GM19468 (cell line): Measurements from ENCODE around the gene SLX4IP.
"Not testable (repeated sequence)": the region's sequence is repeated elsewhere in the genome, so short reads cannot be mapped to it uniquely, and the experiment has no call there.

Source experiments
- ATAC-seq: cut with Tn5 transposase; IDR thresholded peaks from one replicate; pipeline ENCODE4 v1.9.1; 2021; ENCODE audit warnings: mild to moderate bottlenecking, moderate library complexity, moderate number of reproducible peaks; ENCODE audit not compliant: unreplicated experiment; ENCODE audit errors: extremely low read depth

SLX4IP gene

DNA sequence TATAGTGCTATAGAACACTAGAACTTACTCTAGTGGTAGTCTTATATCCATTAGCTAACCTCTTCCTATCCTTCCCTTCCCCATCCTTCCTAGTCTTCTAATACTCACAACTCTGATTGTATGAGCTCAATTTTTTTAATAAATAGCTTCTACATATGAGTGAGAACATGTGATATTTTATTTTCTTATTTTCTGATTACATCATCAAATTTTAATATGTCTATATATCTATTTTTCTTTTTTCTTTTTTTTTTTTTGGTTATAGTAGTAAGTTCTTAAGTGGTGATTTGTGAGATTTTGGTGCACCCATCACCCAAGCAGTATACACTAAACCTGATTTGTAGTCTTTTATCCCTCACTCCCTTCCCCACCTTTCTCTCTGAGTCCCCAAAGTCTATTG, 126.2 kb downstream of the SLX4IP start:
- no peak for ATAC-seq

- ATAC-seq, result no peak
Measured at GRCh38 chr20:10562899-10563298, 127.8 kb downstream of the SLX4IP start.

DNA sequence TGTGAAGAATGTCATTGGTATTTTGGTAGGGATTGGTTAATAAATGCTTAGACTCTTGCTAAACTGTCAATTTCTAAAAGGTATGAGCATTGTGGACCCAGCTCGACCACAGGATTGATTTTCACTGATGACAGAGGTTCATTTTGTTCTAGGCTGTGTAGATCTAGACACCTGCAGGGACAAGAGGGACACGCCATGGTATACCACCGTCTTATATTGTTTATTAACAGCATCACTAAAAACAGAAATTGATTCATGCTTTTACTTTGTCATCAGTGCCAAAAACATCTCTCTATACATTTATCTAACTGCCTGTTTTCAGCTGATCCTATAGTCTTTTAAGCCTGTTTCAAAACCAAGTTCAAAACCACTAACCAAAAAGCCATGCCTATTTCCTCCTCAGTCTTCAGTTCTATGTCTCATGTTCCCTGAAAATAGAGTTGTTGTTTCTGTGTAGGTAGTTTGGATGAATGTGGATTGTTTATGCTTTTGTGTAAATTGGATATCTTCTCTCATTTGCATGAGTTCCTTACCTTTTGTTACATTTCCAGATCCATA, 128.9 kb downstream of the SLX4IP start:
- no peak for ATAC-seq

DNA sequence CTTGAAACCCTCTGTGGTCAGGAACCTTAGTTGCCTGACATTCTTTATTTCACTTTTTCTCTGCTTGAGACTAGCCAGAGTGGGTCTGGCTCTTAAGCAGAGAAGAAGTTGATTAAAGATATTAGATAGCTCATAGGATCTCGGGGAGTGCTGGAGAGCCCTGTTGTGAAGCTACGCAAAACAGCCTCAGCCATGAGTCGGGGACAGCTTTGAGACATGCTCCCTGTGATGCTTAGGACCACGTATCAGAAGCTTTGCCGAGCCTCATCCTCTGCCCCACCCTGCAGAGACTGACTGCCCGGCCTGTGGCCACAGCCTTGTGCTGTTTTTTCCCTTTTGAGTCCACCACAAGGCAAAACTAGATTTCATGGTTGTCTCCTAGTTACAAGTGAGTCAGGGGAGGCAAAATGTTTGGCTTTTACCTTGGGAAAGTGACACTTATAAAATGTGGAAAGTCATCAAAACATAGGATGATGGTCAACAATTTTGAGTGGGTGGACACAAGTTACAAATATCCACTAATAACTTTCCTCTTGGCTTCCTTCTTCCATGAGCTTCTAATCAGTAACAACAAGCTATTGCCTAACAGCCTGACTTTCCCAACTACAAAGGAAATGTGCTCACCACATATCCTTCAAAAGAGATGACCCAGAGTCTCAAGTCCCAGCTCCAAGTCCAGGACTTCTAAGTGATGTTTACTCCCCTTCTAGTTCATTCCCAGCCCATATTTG, 130.3 kb downstream of the SLX4IP start:
- ATAC-seq, result no peak

DNA sequence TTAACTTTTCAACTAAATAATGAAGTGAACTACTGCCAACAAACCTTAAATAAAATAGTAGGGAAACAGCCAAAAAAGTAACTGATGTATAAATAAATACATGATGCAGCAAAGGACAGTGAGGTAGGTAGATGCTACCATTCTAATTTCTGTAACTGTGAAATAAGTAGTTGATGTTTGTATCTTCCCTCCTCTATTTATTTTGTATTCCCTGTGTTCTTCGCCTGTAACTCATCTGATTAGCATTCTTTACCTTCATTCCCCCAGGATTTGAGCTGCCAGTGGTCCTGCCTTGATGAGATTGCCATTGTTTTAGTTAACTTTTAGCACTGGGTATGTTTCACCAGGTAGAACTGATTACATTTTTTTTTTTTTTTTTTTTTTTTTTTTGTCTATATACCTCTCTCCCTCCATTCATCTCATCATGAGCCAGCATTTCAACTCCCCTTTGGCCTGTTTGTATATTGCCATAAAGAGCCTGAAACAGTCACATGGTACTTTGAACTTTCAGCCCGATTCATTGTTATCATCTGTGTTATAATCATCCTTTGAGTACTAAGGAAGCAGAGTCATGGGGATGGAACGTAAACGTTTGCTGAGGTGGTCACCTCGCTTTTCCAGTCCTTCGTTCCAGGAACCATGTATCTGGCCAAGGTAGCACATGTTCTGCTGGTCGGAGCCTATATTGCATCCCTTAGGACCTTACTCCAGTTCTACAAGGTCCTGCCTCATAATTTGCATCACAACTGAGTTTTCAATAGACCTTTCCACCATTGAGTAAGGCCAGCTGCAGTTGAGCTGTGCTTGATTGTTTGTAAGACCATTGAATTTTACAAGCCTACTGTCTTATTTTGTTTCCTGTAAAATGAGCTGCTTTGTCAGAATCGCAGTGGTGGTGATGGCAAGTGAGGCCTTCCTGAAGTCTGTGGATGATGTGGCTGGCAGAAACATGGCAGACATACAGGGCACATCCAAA, 131.1 kb downstream of the SLX4IP start:
- ATAC-seq, result no peak

DNA sequence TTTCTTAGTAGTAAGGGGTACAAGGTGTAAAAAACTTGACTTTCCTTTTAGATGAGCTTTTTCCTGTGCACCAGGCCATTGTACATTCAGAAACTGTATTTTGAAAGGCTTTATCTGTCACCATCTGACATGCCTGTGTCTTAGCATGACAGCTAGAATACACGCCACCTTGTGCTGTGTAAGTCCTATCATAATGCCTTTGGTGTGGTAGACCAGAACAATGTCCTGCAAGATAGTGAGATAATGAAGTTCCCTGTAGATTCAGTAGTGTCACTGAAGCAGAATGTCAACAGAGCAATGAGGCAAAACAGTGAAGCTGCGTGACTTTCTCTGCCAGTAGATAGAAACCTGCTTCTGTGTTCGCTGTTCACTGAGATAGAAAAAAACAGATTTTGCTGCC, 132.9 kb downstream of the SLX4IP start:
- ATAC-seq, result no peak

GRCh38 chr20:10571313-10571815, 136.3 kb downstream of the SLX4IP start:
- no peak for ATAC-seq

DNA sequence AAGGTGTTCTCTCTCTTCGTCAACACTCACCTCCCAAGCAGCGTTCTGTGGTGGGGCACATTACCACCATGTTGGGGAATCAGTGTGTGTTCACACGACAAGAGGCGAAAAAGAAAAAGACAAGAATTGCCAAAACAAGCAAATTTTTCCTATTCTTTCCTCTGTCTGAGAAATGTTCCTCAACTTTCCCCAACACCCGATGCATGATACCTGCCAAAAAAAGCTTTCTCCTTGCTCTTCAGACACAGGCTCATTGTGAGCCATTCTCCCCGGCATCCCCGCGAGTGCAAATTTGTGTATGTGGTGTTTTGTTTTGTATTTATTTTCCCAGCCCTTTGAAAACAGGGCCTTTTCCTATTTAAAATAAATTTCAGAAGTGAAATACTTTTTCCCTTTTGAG, 137.7 kb downstream of the SLX4IP start:
- no peak for ATAC-seq

- no peak for ATAC-seq
Measured at GRCh38 chr20:10573273-10573950, 138.3 kb downstream of the SLX4IP start.

GRCh38 chr20:10573951-10574339, 138.8 kb downstream of the SLX4IP start:
- ATAC-seq, result no peak

- ATAC-seq, result no peak
Measured at GRCh38 chr20:10576411-10577090, 141.4 kb downstream of the SLX4IP start.

GRCh38 chr20:10577648-10578047, 142.5 kb downstream of the SLX4IP start:
- no peak for ATAC-seq

- no peak for ATAC-seq
Measured at GRCh38 chr20:10578607-10579006, 143.5 kb downstream of the SLX4IP start.

GRCh38 chr20:10579942-10580341, 144.8 kb downstream of the SLX4IP start:
- no peak for ATAC-seq

- no peak for ATAC-seq
Measured at GRCh38 chr20:10580700-10581099, 145.6 kb downstream of the SLX4IP start.

DNA sequence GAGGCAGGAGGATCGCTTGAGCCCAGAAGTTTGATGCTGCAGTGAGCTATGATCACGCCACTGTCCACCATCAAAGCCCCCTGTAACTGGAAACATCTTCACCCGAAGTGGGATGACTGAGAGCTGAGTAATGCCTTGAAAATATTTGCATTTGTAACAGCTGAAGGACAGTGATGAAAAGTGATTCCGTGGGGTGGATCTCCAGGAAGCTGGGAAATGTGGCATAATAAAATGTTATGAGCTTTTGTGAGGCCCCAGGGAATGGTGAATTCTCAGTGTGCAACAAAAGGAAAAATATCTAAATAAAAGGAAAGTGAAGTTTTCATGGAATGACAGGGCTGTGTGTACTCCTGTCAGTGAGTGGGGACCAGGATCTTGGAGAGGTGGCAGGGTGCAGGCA, 146.7 kb downstream of the SLX4IP start:
- ATAC-seq, result no peak

DNA sequence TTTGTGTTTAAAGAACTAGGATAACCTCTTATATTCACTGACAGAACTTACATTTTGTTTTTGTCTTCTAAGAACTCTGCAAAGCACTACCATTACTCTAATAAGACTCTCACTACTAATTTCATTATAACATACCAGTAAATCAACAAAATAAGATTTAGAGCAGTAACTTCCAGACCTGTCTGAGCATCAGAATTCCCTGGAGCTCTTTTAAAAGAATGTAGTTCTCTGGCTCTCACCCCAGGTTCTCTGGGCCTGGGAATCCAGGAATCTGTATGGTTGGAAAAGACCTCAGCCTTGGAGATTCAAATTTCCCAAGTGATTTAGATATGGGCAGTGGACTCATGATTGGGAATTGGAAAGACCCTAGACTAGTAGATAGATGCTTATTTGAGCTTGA, 149.3 kb downstream of the SLX4IP start:
- no peak for ATAC-seq

DNA sequence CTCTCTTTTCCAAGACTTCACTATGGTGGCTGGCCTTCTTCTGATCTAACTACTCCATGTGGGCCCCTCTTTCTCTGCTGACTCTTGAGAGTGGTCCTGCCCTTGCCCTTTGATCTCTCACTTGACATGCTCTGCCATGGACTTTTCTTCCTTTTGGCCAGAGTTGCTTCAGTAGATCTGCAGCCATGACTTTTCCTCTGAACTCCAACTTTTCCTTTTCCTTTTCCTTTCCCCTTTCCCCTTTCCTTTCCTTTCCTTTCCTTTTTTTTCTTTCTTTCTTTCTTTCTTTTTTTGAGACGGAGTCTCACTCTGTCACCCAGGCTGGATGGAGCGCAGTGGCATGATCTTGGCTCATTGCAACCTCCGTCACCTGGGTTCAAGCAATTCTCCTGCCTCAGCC, 150.2 kb downstream of the SLX4IP start:
- no peak for ATAC-seq

GRCh38 chr20:10586296-10586695, 151.2 kb downstream of the SLX4IP start:
- ATAC-seq, result no peak

- not testable (repeated sequence) for ATAC-seq
Measured at GRCh38 chr20:10590446-10590845, 155.3 kb downstream of the SLX4IP start.
